ENCODE data around the gene TULP1.

GRCh38 chr6:35554811-35555210 is 42.1 kb upstream of the TULP1 start:
- TF ChIP-seq CTCF (IDR thresholded peaks at IDR 0.05) (no peak), POLR2AphosphoS5 (IDR thresholded peaks at IDR 0.05) (no peak), EP300 (IDR thresholded peaks at IDR 0.05) (no peak)
